ENCODE data around the gene CCNE1.

- TF ChIP-seq CTCF (IDR thresholded peaks at IDR 0.05; ENCODE audit: poor library complexity): peak; percentile 59
- TF ChIP-seq EZH2 (IDR thresholded peaks at IDR 0.05; ENCODE audit: borderline replicate concordance): no peak
- no peak for TF ChIP-seq EZH2phosphoT487 (IDR thresholded peaks at IDR 0.05; ENCODE audit: low read depth, severe bottlenecking, unreplicated experiment)
These were observed 46.3 kb downstream of the CCNE1 start for GRCh38 chr19:29858000-29858596.
